GM12865 (cell line): ENCODE data around the gene SLC41A3.

Source experiments
- DNase-seq: peaks from one replicate; pipeline ENCODE4 v3.0.0; 2010; ENCODE audit warnings: low read depth
- H3K4me3 ChIP-seq: 2 replicates; pipeline ENCODE4 v1.5.1; 2011; ENCODE audit warnings: mild to moderate bottlenecking, low read depth, low read length, control low read depth
- CTCF ChIP-seq: IDR thresholded peaks from 2 replicates; pipeline ENCODE4 v1.5.1; 2011; ENCODE audit warnings: low read length, control low read depth, low read depth, inconsistent platforms; ENCODE audit not compliant: insufficient read depth; ENCODE audit errors: missing control alignments

Gene SLC41A3

GRCh38 chr3:126130081-126130855, 46.3 kb upstream of the SLC41A3 start:
- no peak for TF ChIP-seq CTCF
- no peak for DNase-seq
- no peak overlapping the region for H3K4me3 ChIP-seq

- no peak for TF ChIP-seq CTCF
- no peak for DNase-seq
Observed at GRCh38 chr3:126129398-126129891, 45.5 kb upstream of the SLC41A3 start.

GRCh38 chr3:126128504-126129397, 44.8 kb upstream of the SLC41A3 start:
- no peak for TF ChIP-seq CTCF
- no peak for DNase-seq
- H3K4me3 ChIP-seq: no peak overlapping the region

More at GRCh38 chr3:126129398-126129891, 45.5 kb upstream of the SLC41A3 start:
- no peak overlapping the region for H3K4me3 ChIP-seq

- TF ChIP-seq CTCF: no peak
- no peak overlapping the region for H3K4me3 ChIP-seq
- no peak for DNase-seq
Observed at GRCh38 chr3:126127904-126128303, 44.0 kb upstream of the SLC41A3 start.

GRCh38 chr3:126127452-126127851, 43.5 kb upstream of the SLC41A3 start:
- H3K4me3 ChIP-seq: no peak overlapping the region
- DNase-seq: no peak
- TF ChIP-seq CTCF: no peak

GRCh38 chr3:126126811-126127431, 43.0 kb upstream of the SLC41A3 start:
- no peak for DNase-seq
- TF ChIP-seq CTCF: no peak
- no peak overlapping the region for H3K4me3 ChIP-seq
